ENCODE data around the gene SSR1.
"Not testable (repeated sequence)": the region's sequence is repeated elsewhere in the genome, so short reads cannot be mapped to it uniquely, and the experiment has no call there.

GRCh38 chr6:7344773-7345450 is 31.9 kb upstream of the SSR1 start:
- TF ChIP-seq CTCF, EZH2phosphoT487 (IDR thresholded peaks at IDR 0.05; ENCODE audit: low read length): not testable (repeated sequence)

Data from MM.1S (cell line).